Endothelial cell of umbilical vein (primary cell): ENCODE data around the gene PCP2. TPM values are rescaled to one million over a fixed set of nuclear protein-coding genes. Genes with fewer than 3 reads are reported as not detected.

Experiments
- BruUV-seq: library from RNA; stranded (reverse); fragments of 400-500 nt; replicated peaks from 2 replicates; lab custom pipeline; 2021; lab: Mats Ljungman, UMichigan
- CTCF ChIA-PET: fragments of 300-600, 350-600 bp; sonication (Branson Sonifier 250); formaldehyde crosslinking; loops from one replicate; lab custom pipeline; 2021; ENCODE audit warnings: antibody characterized with exemption, inconsistent platforms; lab: Charles Lee
- POLR2A ChIA-PET: fragments of 300-600, 350-600 bp; sonication (Branson Sonifier 250); formaldehyde crosslinking; loops from one replicate; lab custom pipeline; 2021; ENCODE audit warnings: antibody characterized with exemption, inconsistent platforms; lab: Charles Lee
- DNase-seq: peaks from one replicate; pipeline ENCODE4 v3.0.0-alpha.2; 2011; ENCODE audit warnings: low read depth, low spot score
- FAIRE-seq: peaks from 2 replicates; lab custom pipeline; 2011; peaks lifted over from hg19 to GRCh38; lab: Jason Lieb, UNC
- H2AFZ ChIP-seq: 2 replicates; pipeline ENCODE4 v1.6.0; 2012; ENCODE audit warnings: low read depth, low read length, control low read depth, inconsistent platforms
- H3K27ac ChIP-seq: 2 replicates; pipeline ENCODE4 v1.5.1; 2011; ENCODE audit warnings: low read depth, mild to moderate bottlenecking, control low read depth, low read length, moderate library complexity; ENCODE audit not compliant: insufficient read depth
- H3K27me3 ChIP-seq, 2 experiments: 2 replicates each; pipeline versions ENCODE4 v1.6.0 to v1.6.1; 2011; ENCODE audit warnings: low read length in 2 of 2, mixed read lengths in 1 of 2; ENCODE audit not compliant: control insufficient read depth in 2 of 2, insufficient read depth in 2 of 2
- H3K36me3 ChIP-seq, 2 experiments: 2 replicates in 1 of 2; 3 replicates in 1 of 2; pipeline ENCODE4 v1.5.1; 2011; ENCODE audit warnings: low read length in 2 of 2, mild to moderate bottlenecking in 1 of 2, moderate library complexity in 1 of 2; ENCODE audit not compliant: control insufficient read depth in 2 of 2, insufficient read depth in 2 of 2; ENCODE audit errors: extremely low read depth in 1 of 2
- H3K4me1 ChIP-seq: 3 replicates; pipeline ENCODE4 v1.5.1; 2011; ENCODE audit warnings: mild to moderate bottlenecking, low read length; ENCODE audit not compliant: control insufficient read depth, insufficient read depth; ENCODE audit errors: extremely low read depth
- H3K4me2 ChIP-seq: 2 replicates; pipeline ENCODE4 v1.6.1; 2011; ENCODE audit warnings: low read length, control low read depth, mixed read lengths; ENCODE audit not compliant: insufficient read depth
- H3K4me3 ChIP-seq, 3 experiments: fragments of 200-600 bp in 1 of 3; sonication (generic), shearing (Covaris generic) in 1 of 3; replicated peaks in 1 of 3; 2 replicates each; pipeline ENCODE4 v1.5.1; 2011 to 2016; ENCODE audit warnings: control low read depth in 3 of 3, low read length in 3 of 3, mild to moderate bottlenecking in 2 of 3, inconsistent platforms in 1 of 3, low read depth in 1 of 3, moderate library complexity in 1 of 3; ENCODE audit not compliant: insufficient read depth in 1 of 3
- H3K79me2 ChIP-seq: 2 replicates; pipeline ENCODE4 v1.6.0; 2012; ENCODE audit warnings: low read length, inconsistent platforms; ENCODE audit not compliant: control insufficient read depth, insufficient read depth
- H3K9ac ChIP-seq: replicated peaks from 2 replicates; pipeline ENCODE3; 2011; ENCODE audit warnings: low read length, control low read depth; ENCODE audit not compliant: insufficient read depth; ENCODE audit errors: extremely low read depth
- H3K9me1 ChIP-seq: replicated peaks from 3 replicates; pipeline ENCODE4 v1.6.0; 2011; ENCODE audit warnings: mild to moderate bottlenecking, low read length; ENCODE audit not compliant: control insufficient read depth, insufficient read depth; ENCODE audit errors: extremely low read depth
- H3K9me3 ChIP-seq: replicated peaks from 2 replicates; pipeline ENCODE4 v1.5.1; 2012; ENCODE audit warnings: low read length, inconsistent platforms; ENCODE audit not compliant: control insufficient read depth, insufficient read depth
- H4K20me1 ChIP-seq: replicated peaks from 2 replicates; pipeline ENCODE3; 2011; ENCODE audit warnings: mild to moderate bottlenecking, low read length; ENCODE audit not compliant: control insufficient read depth, insufficient read depth; ENCODE audit errors: extremely low read depth
- CTCF ChIP-seq, 2 donors: IDR thresholded peaks; 1 replicate in 1 of 2; 2 replicates in 1 of 2; pipeline ENCODE4 v1.5.1; 2011; ENCODE audit warnings: low read length in 2 of 2, mild to moderate bottlenecking in 2 of 2, moderate library complexity in 2 of 2, control low read depth in 1 of 2, inconsistent platforms in 1 of 2, low read depth in 1 of 2; ENCODE audit not compliant: insufficient read depth in 1 of 2; ENCODE audit errors: extremely low read depth in 1 of 2
- EZH2 ChIP-seq: IDR thresholded peaks from 2 replicates; pipeline ENCODE4 v1.6.1; 2012; ENCODE audit warnings: borderline replicate concordance, low read depth, mild to moderate bottlenecking, moderate library complexity, low read length, inconsistent platforms; ENCODE audit not compliant: severe bottlenecking
- FOS ChIP-seq: IDR thresholded peaks from 2 replicates; pipeline ENCODE4 v1.6.1; 2011; ENCODE audit warnings: mild to moderate bottlenecking, low read length, moderate library complexity, borderline replicate concordance; ENCODE audit not compliant: insufficient read depth
- GATA2 ChIP-seq: IDR thresholded peaks from 2 replicates; pipeline ENCODE4 v1.7.0; 2011; ENCODE audit warnings: low read depth, mild to moderate bottlenecking, moderate library complexity, mixed read lengths, low read length; ENCODE audit not compliant: insufficient read length, insufficient read depth
- JUN ChIP-seq: IDR thresholded peaks from 2 replicates; pipeline ENCODE4 v1.6.1; 2011; ENCODE audit warnings: borderline replicate concordance, low read depth; ENCODE audit not compliant: insufficient read length, insufficient read depth
- MAX ChIP-seq: IDR thresholded peaks from 2 replicates; pipeline ENCODE4 v1.6.1; 2011; ENCODE audit not compliant: insufficient read depth, insufficient read length
- MYC ChIP-seq: IDR thresholded peaks from one replicate; pipeline ENCODE4 v1.6.1; 2011; ENCODE audit warnings: mild to moderate bottlenecking, low read depth, low read length
- POLR2A ChIP-seq: IDR thresholded peaks from 2 replicates; pipeline ENCODE4 v1.6.1; 2012; ENCODE audit warnings: low read depth, mild to moderate bottlenecking, control low read depth, low read length
- POLR2AphosphoS5 ChIP-seq: IDR thresholded peaks from 2 replicates; pipeline ENCODE4 v1.6.1; 2012; ENCODE audit warnings: low read depth, mild to moderate bottlenecking, control low read depth, low read length, moderate library complexity; ENCODE audit not compliant: insufficient read depth
- dilution Hi-C: fragments of 300-500 bp; cut with MboI; formaldehyde crosslinking; loops from one replicate; pipeline ENCODE4 v1.15.0; 2019; ENCODE audit warnings: low sequenced_read_pairs; ENCODE audit not compliant: extremely low pct_ligation_motif_present
- intact Hi-C: fragments of 100-400 bp; cut with micrococcal nuclease; formaldehyde crosslinking; loops from one replicate; pipeline ENCODE4 v1.10.0; 2022
- polyA plus RNA-seq, 4 experiments: library from polyadenylated mRNA; depleted of rRNA in 3 of 4; stranded (reverse) in 3 of 4; unstranded in 1 of 4; fragments of >200 nt; gene quantifications; 2 replicates each; pipeline versions ENCODE4 v1.2.1 to v1.2.3, GENCODE V29; 2011 to 2012; ENCODE audit warnings: missing spikeins in 1 of 4
- total RNA-seq: library from RNA; stranded (reverse); gene quantifications from 2 replicates; pipeline ENCODE4 v1.2.3, GENCODE V29; 2021

Gene PCP2
- total and polyA plus RNA-seq, 2 donors (not counting 3 experiments of a cell fraction or from before 2014, with no cell fraction given), result not detected

GRCh38 chr19:7662657-7663056 lies 29.1 kb upstream of the PCP2 start:
- peaks cover 0 to 2% of the 10 kb centered on the region in 2 experiments for H3K27me3 ChIP-seq
- BruUV-seq, result no TSS peak
- DNase-seq, result no peak

More at GRCh38 chr19:7662657-7663056, 29.1 kb upstream of the PCP2 start:
- H2AFZ ChIP-seq, result no peak overlapping the region
- no peak overlapping the region for H3K4me3 ChIP-seq
- no peaks in the 10 kb centered on the region for H4K20me1 ChIP-seq
- ChIA-PET POLR2A (no interaction called here), CTCF (interaction anchor here (1.5 to 3.3 kb wide), 2 partner anchors 13 to 18 kb away, joined by 5 to 24 read pairs; partner anchors contain the start of gene TRAPPC5)
- H3K27ac ChIP-seq, result no peak overlapping the region
- intact Hi-C loops (no loop called here), dilution Hi-C loops (no loop called here)
- TF ChIP-seq GATA2, result no peak
- no peak for TF ChIP-seq JUN
- TF ChIP-seq MAX, result no peak
- TF ChIP-seq FOS, result no peak
- no peak for TF ChIP-seq POLR2AphosphoS5
- TF ChIP-seq POLR2A, result no peak
- TF ChIP-seq CTCF (IDR thresholded peaks at IDR 0.05; ENCODE audit: extremely low read depth in 1 of 2, insufficient read depth in 1 of 2, low read depth in 1 of 2, low read length in 2 of 2), result no peak
- TF ChIP-seq MYC, result no peak
- TF ChIP-seq EZH2, result no peak
- no peak overlapping the region for H3K4me2 ChIP-seq
- H3K9me3 ChIP-seq, result no peaks in the 10 kb centered on the region
- H3K36me3 ChIP-seq, result no peaks in the 10 kb centered on the region
- H3K79me2 ChIP-seq, result no peaks in the 10 kb centered on the region
- FAIRE-seq, result no peak
- no peak overlapping the region for H3K9ac ChIP-seq
- H3K4me1 ChIP-seq, result no peaks in the 10 kb centered on the region
- H3K9me1 ChIP-seq, result no peaks in the 10 kb centered on the region
